Stimulated activated naive CD4-positive, alpha-beta T cell (primary cell): ENCODE measurements around the gene SLC18A3.

Experiments used
- DNase-seq, 6 experiments: peaks; one replicate each; lab custom pipeline; 2025; lab: John Stamatoyannopoulos, UW

The SLC18A3 gene

GRCh38 chr10:49627644-49628247, 17.6 kb downstream of the SLC18A3 start:
- no peak for DNase-seq

- no peak for DNase-seq
These were observed 18.5 kb downstream of the SLC18A3 start for GRCh38 chr10:49628599-49628998.

GRCh38 chr10:49629431-49629881, 19.3 kb downstream of the SLC18A3 start:
- no peak for DNase-seq

- no peak for DNase-seq
These were observed 21.9 kb downstream of the SLC18A3 start for GRCh38 chr10:49631975-49632374.

- no peak for DNase-seq
These were observed 22.6 kb downstream of the SLC18A3 start for GRCh38 chr10:49632406-49633317.

GRCh38 chr10:49633327-49634068, 23.4 kb downstream of the SLC18A3 start:
- DNase-seq: no peak

- no peak for DNase-seq
These were observed 24.1 kb downstream of the SLC18A3 start for GRCh38 chr10:49634069-49634660.

GRCh38 chr10:49642311-49642710, 32.2 kb downstream of the SLC18A3 start:
- no peak for DNase-seq

GRCh38 chr10:49643241-49644034, 33.3 kb downstream of the SLC18A3 start:
- no peak for DNase-seq

- no peak for DNase-seq
These were observed 34.0 kb downstream of the SLC18A3 start for GRCh38 chr10:49644035-49644646.

- no peak for DNase-seq
These were observed 35.3 kb downstream of the SLC18A3 start for GRCh38 chr10:49645417-49645816.

GRCh38 chr10:49645871-49646870, 36.1 kb downstream of the SLC18A3 start:
- no peak for DNase-seq

GRCh38 chr10:49647554-49647953, 37.4 kb downstream of the SLC18A3 start:
- DNase-seq: no peak

GRCh38 chr10:49647985-49648795, 38.1 kb downstream of the SLC18A3 start:
- no peak for DNase-seq

- DNase-seq: no peak
These were observed 39.2 kb downstream of the SLC18A3 start for GRCh38 chr10:49649294-49649693.

GRCh38 chr10:49649936-49650723, 40.0 kb downstream of the SLC18A3 start:
- no peak for DNase-seq

- DNase-seq: no peak
These were observed 40.6 kb downstream of the SLC18A3 start for GRCh38 chr10:49650724-49651034.
